ENCODE measurements around the gene ERFL. TPM values are rescaled to one million over a fixed set of nuclear protein-coding genes. Genes with fewer than 3 reads are reported as not detected.

Gene ERFL
- total RNA-seq (2021; fragmentation: NEBNext Ultra II Directional; extraction: Animal tissue kit (Norgen Biotek cat#: 25700)) (not detected in 2 replicates), polyA plus RNA-seq (2011; rRNA removed) (0.08 and 0.12 TPM in 2 replicates), polyA minus RNA-seq (2011; rRNA and poly(A)+ RNA removed) (not detected in 2 replicates)
- polyA plus RNA-seq (2011; cell fraction: cytosol; rRNA removed) = 0.03 TPM
- 0.33 TPM for polyA plus RNA-seq (2011; cell fraction: nucleus; rRNA removed)
- polyA plus RNA-seq (2012, experiment 1 of 2) = 0.08 to 0.16 TPM (median 0.10 TPM) in 3 of 4 replicates, not detected in the other
- polyA plus RNA-seq (2012, experiment 2 of 2) = not detected
- polyA plus RNA-seq (2013, experiment 1 of 2) = 0.02 TPM
- polyA plus RNA-seq (2013, experiment 2 of 2) = 0.06 TPM
- polyA minus RNA-seq (2011; cell fraction: cytosol; rRNA and poly(A)+ RNA removed) = not detected
- not detected for polyA minus RNA-seq (2011; cell fraction: nucleus; rRNA and poly(A)+ RNA removed)
- long read RNA-seq, experiment 1 = 0 reads
- long read RNA-seq, experiment 2 = 0 reads

DNA sequence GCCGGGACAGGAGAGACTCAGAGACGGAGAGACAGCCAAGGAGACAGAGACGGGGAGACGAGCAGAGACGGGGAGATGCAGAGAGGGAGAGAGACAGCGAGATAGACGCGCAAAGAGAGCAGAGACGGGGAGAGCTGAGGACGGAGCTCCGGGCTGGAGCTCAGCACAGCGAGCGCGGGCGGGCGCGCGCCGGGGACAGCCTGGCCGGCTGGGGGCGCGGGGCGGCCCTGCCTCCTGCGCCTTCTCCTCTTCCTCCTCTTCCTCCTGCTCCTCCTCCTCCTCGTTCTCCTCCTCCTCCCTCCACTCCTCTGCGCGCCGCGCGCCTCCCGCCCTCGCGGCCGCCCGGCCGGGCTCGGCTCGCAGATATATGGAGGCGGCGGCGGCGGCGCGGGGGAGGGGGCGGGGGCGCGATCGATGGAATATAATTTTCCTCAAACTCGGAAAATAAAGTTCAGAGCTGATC lies at the start of gene ERFL:
ERFL (minus strand) TSS at position 229 of the 463 bp plus-strand sequence. CDS start 15,530 bp downstream, outside the sequence.
- H4K8ac ChIP-seq (ENCODE audit: extremely low read depth, insufficient read depth, low read length) = peak within 1 kb of the TSS; percentile 87
- H2BK20ac ChIP-seq (ENCODE audit: low read length) = peak within 1 kb of the TSS; percentile 95
- H2AFZ ChIP-seq (ENCODE audit: low read length) = peak within 1 kb of the TSS; percentile 5; the same call in 1 of the 2 replicates
- peak within 1 kb of the TSS; percentile 82 for H4K91ac ChIP-seq (replicated peaks; ENCODE audit: insufficient read length, low read length)
- no peak within 1 kb of the TSS for H4K5ac ChIP-seq (ENCODE audit: insufficient read length, low read depth, low read length)
- FAIRE-seq (no peak), DNase-seq (ENCODE audit: low read depth in 1 of 2, low spot score in 2 of 2) (no peak)
- H3K14ac ChIP-seq (ENCODE audit: insufficient read length) = no peak within 1 kb of the TSS
- no peaks in the 10 kb centered on the region for H3K79me1 ChIP-seq (ENCODE audit: low read depth, low read length)
- no peak within 1 kb of the TSS for H3K56ac ChIP-seq (replicated peaks; ENCODE audit: insufficient read length, low read depth, low read length)
- H3K27me3 ChIP-seq (replicated peaks in 1 of 4; ENCODE audit: control insufficient read depth in 3 of 4, extremely low read depth in 1 of 4, insufficient read depth in 3 of 4, low read length in 3 of 4) = peaks cover 87 to 97% (median 95%) of the 10 kb centered on the region in 4 experiments
- peak within 1 kb of the TSS; percentile 88 for H2BK120ac ChIP-seq (replicated peaks; ENCODE audit: low read depth, low read length)
- ChIA-PET POLR2A (ENCODE audit: partially characterized antibody) (interaction anchor here (0.8 to 9.6 kb wide), 8 partner anchors 9 to 68 kb away, joined by 3 to 71 read pairs (median 4); partner anchors contain the start of gene RPS19), CTCF (ENCODE audit: partially characterized antibody) (interaction anchor here (0.6 to 1.5 kb wide), 8 partner anchors 9 to 55 kb away, joined by 3 to 6 read pairs (median 4); no protein-coding TSS in a partner anchor)
- H3K9me3 ChIP-seq (ENCODE audit: insufficient read depth in 2 of 2, low read depth in 1 of 2, low read length in 1 of 2) = no peaks in the 10 kb centered on the region
- peak within 1 kb of the TSS; percentile 36 for H3K23ac ChIP-seq (ENCODE audit: insufficient read length)
- H3K4me2 ChIP-seq (ENCODE audit: insufficient read depth in 1 of 2, low read depth in 2 of 2, low read length in 2 of 2) = peak within 1 kb of the TSS; percentile 66 to 79
- peak within 1 kb of the TSS; percentile 97; the same call in 1 of the 2 replicates for H2BK12ac ChIP-seq (ENCODE audit: low read depth, low read length)
- H3K23me2 ChIP-seq (ENCODE audit: low read depth, low read length) = peaks cover 12% of the 10 kb centered on the region
- peaks cover 8 to 31% of the 10 kb centered on the region in 2 experiments for H4K20me1 ChIP-seq (replicated peaks in 1 of 2; ENCODE audit: control insufficient read depth in 1 of 2, insufficient read depth in 2 of 2, low read length in 2 of 2)
- WGBS, 2 experiments (ENCODE audit: extremely low coverage in 1 of 2, insufficient coverage in 1 of 2, insufficient read length in 1 of 2, insufficient replicate concordance in 2 of 2, low coverage in 1 of 2, low lambda C conversion rate in 2 of 2, missing lambda C conversion rate in 1 of 2) = 2% methylated on average over 26 of the region's 49 CpGs; no CpG with 5 or more reads in 1 of the 2 experiments
- no peak within 1 kb of the TSS; a peak in 1 of 7 replicates for H3K9ac ChIP-seq (replicated peaks in 1 of 4; ENCODE audit: extremely low read depth in 1 of 4, low read depth in 3 of 4, low read length in 3 of 4)
- TF ChIP-seq ASH2L (IDR thresholded peaks at IDR 0.05; ENCODE audit: low read length) (no peak), RNF2 (IDR thresholded peaks at IDR 0.05; ENCODE audit: borderline replicate concordance, low read depth, low read length, missing control alignments, poor library complexity, severe bottlenecking) (peak; percentile 25), RBBP5 (IDR thresholded peaks at IDR 0.05; ENCODE audit: borderline replicate concordance, low read depth, low read length) (0 out of 2 replicates have a peak, but pooled peaks have one; percentile 16)
- peak within 1 kb of the TSS; percentile 33 to 60 (median 42) for H3K4me3 ChIP-seq (ENCODE audit: extremely low read depth in 1 of 4, insufficient read depth in 2 of 4, low read depth in 3 of 4, low read length in 4 of 4)
- H2BK5ac ChIP-seq (ENCODE audit: low read depth, low read length) = no peak within 1 kb of the TSS
- no peak within 1 kb of the TSS; the same call in 1 of the 2 replicates for H3K18ac ChIP-seq (ENCODE audit: extremely low read depth, low read length)
- no peak within 1 kb of the TSS for H3K4ac ChIP-seq (replicated peaks; ENCODE audit: insufficient read length, low read depth, low read length)
- peak within 1 kb of the TSS; percentile 96 for H2AK5ac ChIP-seq (ENCODE audit: low read depth, low read length)
- H3K4me1 ChIP-seq (replicated peaks in 1 of 4; ENCODE audit: control insufficient read depth in 3 of 4, insufficient read depth in 4 of 4, low read length in 3 of 4) = peaks cover 6 to 20% (median 14%) of the 10 kb centered on the region in 4 experiments
- no peak within 1 kb of the TSS for H3K27ac ChIP-seq (ENCODE audit: low read depth, low read length)
- H2BK15ac ChIP-seq (ENCODE audit: low read length) = peak within 1 kb of the TSS; percentile 100
- no peaks in the 10 kb centered on the region for H3K79me2 ChIP-seq (ENCODE audit: control insufficient read depth in 1 of 2, insufficient read depth in 2 of 2, low read length in 2 of 2)
- no peaks in the 10 kb centered on the region; a peak in 1 of 8 replicates for H3K36me3 ChIP-seq (ENCODE audit: control insufficient read depth in 2 of 4, insufficient read depth in 4 of 4, low read length in 3 of 4)

Data from H1 (cell line).